ENCODE measurements around the gene ZBTB17.

DNA sequence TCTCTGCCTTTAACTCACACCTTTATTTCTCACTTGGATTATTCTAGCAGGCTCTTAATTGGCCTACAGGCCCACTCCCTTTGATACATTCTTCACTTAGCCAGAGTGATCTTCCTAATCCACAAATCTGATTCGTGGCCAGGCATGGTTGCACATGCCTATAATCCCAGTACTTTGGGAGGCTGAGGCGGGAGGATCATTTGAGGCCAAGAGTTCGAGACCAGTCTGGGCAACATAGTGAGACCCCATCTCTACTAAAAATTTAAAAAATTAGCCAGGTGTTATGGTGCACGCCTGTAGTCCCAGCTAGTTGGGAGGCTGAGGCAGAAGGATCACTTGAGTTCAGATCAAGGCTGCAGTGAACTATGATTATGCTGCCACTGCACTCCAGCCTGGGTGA is 2.1 kb downstream of the ZBTB17 start:
- TF ChIP-seq, protein P1, sequence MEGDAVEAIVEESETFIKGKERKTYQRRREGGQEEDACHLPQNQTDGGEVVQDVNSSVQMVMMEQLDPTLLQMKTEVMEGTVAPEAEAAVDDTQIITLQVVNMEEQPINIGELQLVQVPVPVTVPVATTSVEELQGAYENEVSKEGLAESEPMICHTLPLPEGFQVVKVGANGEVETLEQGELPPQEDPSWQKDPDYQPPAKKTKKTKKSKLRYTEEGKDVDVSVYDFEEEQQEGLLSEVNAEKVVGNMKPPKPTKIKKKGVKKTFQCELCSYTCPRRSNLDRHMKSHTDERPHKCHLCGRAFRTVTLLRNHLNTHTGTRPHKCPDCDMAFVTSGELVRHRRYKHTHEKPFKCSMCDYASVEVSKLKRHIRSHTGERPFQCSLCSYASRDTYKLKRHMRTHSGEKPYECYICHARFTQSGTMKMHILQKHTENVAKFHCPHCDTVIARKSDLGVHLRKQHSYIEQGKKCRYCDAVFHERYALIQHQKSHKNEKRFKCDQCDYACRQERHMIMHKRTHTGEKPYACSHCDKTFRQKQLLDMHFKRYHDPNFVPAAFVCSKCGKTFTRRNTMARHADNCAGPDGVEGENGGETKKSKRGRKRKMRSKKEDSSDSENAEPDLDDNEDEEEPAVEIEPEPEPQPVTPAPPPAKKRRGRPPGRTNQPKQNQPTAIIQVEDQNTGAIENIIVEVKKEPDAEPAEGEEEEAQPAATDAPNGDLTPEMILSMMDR (conservative IDR thresholded peaks at IDR 0.05): no peak
- no peak for TF ChIP-seq ZFX (IDR thresholded peaks at IDR 0.05)

All from C4-2B (cell line).